ENCODE results near the gene TRIM37.

Gene TRIM37

DNA sequence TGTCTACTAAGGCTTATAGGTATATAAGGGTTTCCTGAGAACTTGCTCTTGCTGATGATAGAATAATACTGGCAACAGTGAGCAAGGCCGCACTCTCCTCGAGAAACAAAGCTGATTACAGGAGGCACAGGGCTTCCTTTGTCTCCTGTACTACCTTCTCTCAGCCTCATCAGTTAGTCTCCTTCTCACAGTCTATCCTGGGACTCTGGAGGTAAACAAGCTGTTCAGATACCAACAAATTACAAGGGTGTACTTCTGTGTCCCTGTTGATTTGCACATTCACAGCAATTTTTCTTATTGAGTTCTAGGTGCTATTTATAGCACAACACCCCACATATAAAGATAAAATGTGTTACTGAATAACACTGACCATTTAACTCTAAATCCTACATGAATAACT, 98.7 kb downstream of the TRIM37 start:
- TF ChIP-seq POLR2AphosphoS5 (IDR thresholded peaks at IDR 0.05; ENCODE audit: low read depth, low read length) (no peak), SIN3A (IDR thresholded peaks at IDR 0.05; ENCODE audit: borderline replicate concordance, insufficient read depth, low read length) (no peak), FOXP2 (optimal IDR thresholded peaks at IDR 0.05; ENCODE audit: borderline replicate concordance, extremely low read depth, extremely low read length, insufficient read depth) (no peak), TAF1 (IDR thresholded peaks at IDR 0.05; ENCODE audit: borderline replicate concordance, insufficient read depth, low read length) (no peak), REST (IDR thresholded peaks at IDR 0.05; ENCODE audit: insufficient read depth in 1 of 2, low read depth in 2 of 2, low read length in 2 of 2) (no peak)

GRCh38 chr17:59004338-59005111, 102.2 kb downstream of the TRIM37 start:
- TF ChIP-seq FOXP2 (optimal IDR thresholded peaks at IDR 0.05; ENCODE audit: borderline replicate concordance, extremely low read depth, extremely low read length, insufficient read depth) = no peak
- no peak for TF ChIP-seq SIN3A (IDR thresholded peaks at IDR 0.05; ENCODE audit: borderline replicate concordance, insufficient read depth, low read length)
- TF ChIP-seq REST (IDR thresholded peaks at IDR 0.05; ENCODE audit: insufficient read depth in 1 of 2, low read depth in 2 of 2, low read length in 2 of 2) = no peak
- no peak for TF ChIP-seq TAF1 (IDR thresholded peaks at IDR 0.05; ENCODE audit: borderline replicate concordance, insufficient read depth, low read length)
- TF ChIP-seq POLR2AphosphoS5 (IDR thresholded peaks at IDR 0.05; ENCODE audit: low read depth, low read length) = no peak

- TF ChIP-seq POLR2AphosphoS5 (IDR thresholded peaks at IDR 0.05; ENCODE audit: low read depth, low read length) (no peak), SIN3A (IDR thresholded peaks at IDR 0.05; ENCODE audit: borderline replicate concordance, insufficient read depth, low read length) (no peak), TAF1 (IDR thresholded peaks at IDR 0.05; ENCODE audit: borderline replicate concordance, insufficient read depth, low read length) (no peak), REST (IDR thresholded peaks at IDR 0.05; ENCODE audit: insufficient read depth in 1 of 2, low read depth in 2 of 2, low read length in 2 of 2) (no peak), FOXP2 (optimal IDR thresholded peaks at IDR 0.05; ENCODE audit: borderline replicate concordance, extremely low read depth, extremely low read length, insufficient read depth) (no peak)
Observed at GRCh38 chr17:59003860-59004259, 102.8 kb downstream of the TRIM37 start.

- TF ChIP-seq TAF1 (IDR thresholded peaks at IDR 0.05; ENCODE audit: borderline replicate concordance, insufficient read depth, low read length) (no peak), REST (IDR thresholded peaks at IDR 0.05; ENCODE audit: insufficient read depth in 1 of 2, low read depth in 2 of 2, low read length in 2 of 2) (no peak), SIN3A (IDR thresholded peaks at IDR 0.05; ENCODE audit: borderline replicate concordance, insufficient read depth, low read length) (no peak)
Observed at GRCh38 chr17:59002848-59003247, 103.8 kb downstream of the TRIM37 start.
